DLD1 (cell line): ENCODE measurements around the gene NCR2.
"Not testable (repeated sequence)": the region's sequence is repeated elsewhere in the genome, so short reads cannot be mapped to it uniquely, and the experiment has no call there.

Experiments used
- in situ Hi-C: cut with HindIII; loops from 2 replicates; pipeline ENCODE4 v1.10.0; 2017; ENCODE audit warnings: low sequenced_read_pairs

NCR2 gene

DNA sequence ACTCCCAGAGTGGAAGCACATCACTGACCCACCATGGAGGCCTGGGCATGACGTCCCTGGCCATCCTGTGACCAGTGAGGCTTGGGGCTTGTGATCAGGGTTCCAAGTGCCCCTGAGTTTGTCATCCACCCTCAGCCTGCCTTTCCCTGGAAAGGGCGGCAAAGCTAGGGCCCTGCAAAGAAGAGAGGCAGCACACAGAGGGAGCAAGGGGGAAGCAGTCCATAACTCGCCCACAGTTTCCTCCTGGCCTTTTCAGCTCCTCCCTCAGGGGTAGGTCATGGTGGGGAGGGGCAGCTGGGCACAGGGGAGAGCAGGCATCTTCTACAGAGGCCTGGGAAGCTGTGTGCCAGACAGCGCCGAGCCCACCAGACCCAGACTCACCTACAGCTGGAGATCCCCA lies at the start of gene NCR2:
Gene NCR2 (plus strand): TSS at position 313 of the 400 bp plus-strand sequence. CDS start 269 bp downstream, outside the sequence.
- in situ Hi-C loops: no loop called here

- in situ Hi-C loops: no loop called here
These were observed 48.7 kb upstream of the NCR2 start, which contains the start of gene TREM1 for GRCh38 chr6:41286544-41287346. TSS of gene TREM1 (minus strand) at chr6:41286682. CDS start at chr6:41286655, 27 bp downstream.

GRCh38 chr6:41288030-41288753 lies 47.2 kb upstream of the NCR2 start:
- in situ Hi-C loops: no loop called here

- in situ Hi-C loops: no loop called here
These were observed 46.7 kb upstream of the NCR2 start for GRCh38 chr6:41288754-41289129.

DNA sequence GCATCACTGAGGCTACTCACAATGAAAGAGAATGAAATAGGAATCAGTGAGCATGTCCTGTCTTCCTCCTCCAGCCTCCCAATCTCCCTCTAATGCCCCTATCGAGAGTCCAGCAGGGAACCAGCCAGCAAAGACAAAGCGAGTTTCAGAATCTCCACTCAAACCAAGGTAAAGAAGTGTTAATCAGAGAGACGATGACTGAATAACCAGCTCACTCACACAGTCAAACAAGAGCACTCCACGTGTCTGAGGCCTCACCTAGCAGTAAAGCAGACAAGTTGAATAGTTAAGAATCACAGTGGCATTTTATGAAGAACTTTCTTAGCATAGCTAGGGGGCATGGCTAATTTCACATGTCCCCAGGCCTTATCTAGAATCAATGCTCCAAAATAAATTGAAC lies 45.6 kb upstream of the NCR2 start:
- in situ Hi-C loops: no loop called here

GRCh38 chr6:41291717-41292116 lies 43.7 kb upstream of the NCR2 start:
- in situ Hi-C loops: no loop called here

GRCh38 chr6:41294214-41294872 lies 41.1 kb upstream of the NCR2 start:
- in situ Hi-C loops: no loop called here

GRCh38 chr6:41297248-41297647 lies 38.2 kb upstream of the NCR2 start:
- in situ Hi-C loops: not testable (repeated sequence)

DNA sequence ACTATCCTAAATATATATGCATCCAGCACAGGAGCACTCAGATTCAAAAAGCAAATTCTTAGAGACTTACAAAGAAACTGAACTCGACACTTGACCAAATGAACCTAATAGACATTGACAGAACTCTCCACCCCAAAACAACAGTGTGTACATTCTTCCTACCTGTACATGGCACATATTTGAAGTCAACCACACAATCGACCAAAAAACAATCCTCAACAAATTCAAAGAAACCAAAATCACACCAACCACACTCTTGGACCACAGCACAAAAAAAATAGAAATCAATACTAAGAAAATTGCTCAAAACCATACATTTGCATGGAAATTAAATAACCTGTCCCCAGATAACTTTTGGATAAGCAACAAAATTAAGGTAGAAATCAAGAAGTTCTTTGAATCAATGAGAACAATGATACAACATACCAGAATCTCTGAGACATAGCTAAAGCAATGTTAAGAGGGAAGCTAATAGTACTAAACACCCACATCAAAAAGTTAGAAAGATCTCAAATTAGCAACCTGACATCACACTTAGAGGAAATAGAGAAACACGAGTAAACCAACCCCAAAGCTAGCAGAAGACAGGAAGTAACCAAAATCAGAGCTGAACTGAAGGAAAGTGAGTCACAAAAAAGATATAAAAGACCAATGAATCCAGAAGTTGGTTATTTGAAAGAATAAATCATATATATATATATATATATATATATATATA lies 36.5 kb upstream of the NCR2 start:
- in situ Hi-C loops: no loop called here

GRCh38 chr6:41302638-41303037 lies 32.8 kb upstream of the NCR2 start:
- in situ Hi-C loops: no loop called here

DNA sequence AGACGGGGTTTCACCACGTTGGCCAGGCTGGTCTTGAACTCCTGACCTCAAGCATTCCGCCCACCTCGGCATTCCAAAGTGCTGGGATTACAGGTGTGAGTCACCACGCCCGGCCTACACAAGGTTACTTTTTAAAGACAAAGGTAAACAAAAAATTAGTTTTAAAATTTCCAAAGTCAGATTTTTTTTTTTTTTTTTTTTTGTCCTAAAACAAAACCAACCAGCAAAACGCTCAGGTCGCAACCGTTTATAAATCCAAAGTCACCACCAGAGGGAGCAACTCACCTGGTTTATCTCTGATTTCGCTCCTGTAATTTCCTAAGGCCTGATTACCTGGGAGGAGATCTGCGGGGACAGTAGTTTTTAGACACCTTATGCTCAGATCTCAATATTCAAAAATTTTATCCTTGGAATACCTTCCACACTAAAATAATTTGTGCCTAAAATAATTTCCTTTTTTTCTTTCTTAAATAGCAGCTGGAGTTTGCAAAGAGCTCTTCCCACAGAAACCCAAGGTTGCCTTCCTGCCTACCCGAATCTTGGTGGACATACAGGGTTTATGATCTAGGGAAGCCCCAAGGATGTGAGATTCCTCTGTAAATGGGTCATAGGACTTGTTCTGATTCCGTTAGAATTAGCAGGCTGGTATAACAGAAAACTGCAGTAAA lies 29.1 kb upstream of the NCR2 start:
- in situ Hi-C loops: no loop called here

DNA sequence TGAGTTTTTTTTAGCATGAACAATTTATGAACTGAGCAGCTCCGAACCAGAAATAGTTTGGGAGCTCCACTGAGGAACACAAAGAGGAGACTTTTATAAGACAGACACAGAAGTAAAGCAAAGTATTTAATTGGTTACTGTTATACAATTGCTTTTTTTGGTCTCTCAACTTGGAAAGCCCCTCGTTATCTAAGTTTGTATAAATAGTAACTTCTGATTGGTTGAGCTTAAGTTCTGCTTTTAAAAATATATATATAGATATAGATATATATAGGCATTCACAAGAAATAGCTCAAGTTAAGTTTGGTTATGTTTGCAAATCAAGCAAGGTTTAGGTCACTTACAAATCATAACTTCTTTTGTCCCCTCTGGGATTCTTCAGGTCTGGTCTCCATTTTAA lies 20.2 kb upstream of the NCR2 start:
- in situ Hi-C loops: no loop called here

- in situ Hi-C loops: no loop called here
These were observed 19.3 kb upstream of the NCR2 start for GRCh38 chr6:41315943-41316620.

DNA sequence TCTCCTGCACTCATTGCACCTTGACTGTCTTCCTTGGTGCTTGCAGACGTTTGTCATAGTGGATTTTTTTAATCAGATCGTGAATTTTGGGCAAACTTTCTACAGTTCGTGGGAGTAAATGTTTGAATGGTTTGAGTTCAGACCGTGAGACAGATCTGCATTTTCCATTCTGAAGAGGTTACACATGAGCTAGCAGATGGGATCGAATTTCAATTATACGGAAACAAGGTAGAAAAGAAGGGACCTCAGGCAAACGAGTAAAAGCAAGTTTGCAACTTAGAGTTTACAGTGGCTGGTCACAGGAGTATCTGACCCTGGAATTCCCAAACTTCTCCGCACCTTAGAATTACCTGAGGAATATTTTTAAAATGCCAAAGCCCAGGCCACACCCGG lies 17.2 kb upstream of the NCR2 start:
- in situ Hi-C loops: no loop called here

DNA sequence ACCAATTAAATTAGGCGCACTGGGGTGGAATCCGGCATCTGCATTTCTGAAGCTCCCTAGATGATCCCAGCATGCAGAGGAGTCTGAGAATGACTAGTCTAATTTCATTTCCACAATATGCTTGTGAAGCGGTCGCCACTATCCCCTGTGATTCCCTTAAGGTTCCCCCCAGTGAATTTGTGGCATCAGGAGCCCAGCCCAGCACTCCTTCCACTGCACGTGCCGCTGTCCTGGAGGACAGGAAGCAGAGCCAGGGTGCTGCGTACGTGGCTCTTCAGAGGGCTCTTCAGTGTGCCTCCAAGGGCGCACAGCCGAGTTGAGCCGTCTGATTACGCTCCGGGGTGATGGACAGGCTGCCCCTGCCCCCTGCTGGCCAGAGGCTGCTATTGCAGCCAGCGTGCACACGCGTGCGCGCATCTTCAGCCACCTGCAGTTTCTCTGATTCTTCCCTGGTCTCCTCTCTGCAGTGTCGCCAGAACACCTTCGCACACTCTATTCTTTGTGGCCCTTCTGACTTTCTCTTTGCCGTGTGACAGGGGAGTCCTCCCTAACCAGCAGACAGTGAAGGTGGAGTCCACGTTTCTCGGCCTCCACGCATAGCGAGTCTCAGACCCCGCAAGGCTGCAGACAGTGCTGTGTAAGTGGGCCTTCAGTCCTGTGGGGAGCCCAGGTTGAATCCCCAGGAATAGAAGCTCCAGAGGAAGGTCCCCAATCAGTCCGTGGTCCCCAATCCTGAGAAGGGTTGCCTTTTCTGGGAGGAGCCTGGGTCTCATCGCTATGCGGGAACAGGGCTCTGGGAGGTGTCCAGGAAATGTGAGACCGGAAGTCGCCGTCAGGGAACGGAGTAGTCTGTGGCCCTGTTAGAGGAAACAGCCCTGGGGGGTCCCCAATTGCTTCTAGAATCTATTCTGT lies 16.5 kb upstream of the NCR2 start:
- in situ Hi-C loops: no loop called here

GRCh38 chr6:41321183-41321582 lies 14.2 kb upstream of the NCR2 start:
- in situ Hi-C loops: no loop called here

DNA sequence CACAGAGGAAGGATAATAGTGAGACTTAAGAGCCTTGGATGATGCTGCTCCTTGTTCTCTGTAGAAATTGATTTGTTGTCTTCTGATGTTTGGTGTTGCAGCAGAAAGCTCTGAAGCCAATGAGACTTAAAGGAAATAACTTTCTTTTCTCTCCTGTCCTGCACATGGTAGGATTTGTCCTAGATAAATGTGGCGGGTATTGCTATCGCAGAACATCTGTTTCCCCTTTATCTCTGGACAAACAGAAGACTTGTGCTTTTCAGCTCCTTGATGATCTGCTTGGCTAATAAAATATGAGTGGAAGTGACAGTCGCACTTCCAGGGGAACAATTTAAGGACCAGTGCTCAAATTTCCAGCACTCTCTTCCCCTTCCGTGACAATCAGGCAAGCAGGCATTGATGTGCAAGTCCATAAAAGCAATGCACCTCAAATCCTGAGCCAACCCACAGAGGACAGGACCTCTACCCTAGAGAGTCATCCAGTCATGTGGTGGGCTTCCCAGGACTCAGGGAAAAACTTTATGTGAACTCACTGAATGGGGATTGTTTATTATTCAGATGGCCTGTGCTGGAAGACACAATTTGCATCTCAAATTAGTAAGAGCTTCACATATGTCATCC lies 9.9 kb upstream of the NCR2 start:
- in situ Hi-C loops: no loop called here

- in situ Hi-C loops: no loop called here
These were observed 9.3 kb upstream of the NCR2 start for GRCh38 chr6:41326092-41326491.

GRCh38 chr6:41327177-41327576 lies 8.2 kb upstream of the NCR2 start:
- in situ Hi-C loops: no loop called here
